ENCODE results near the gene BSDC1.

GRCh38 chr1:32356478-32356877, 37.8 kb downstream of the BSDC1 start:
- TF ChIP-seq CTCF (IDR thresholded peaks at IDR 0.05) (no peak), SIN3A (IDR thresholded peaks at IDR 0.05; ENCODE audit: borderline replicate concordance, insufficient read depth, low read depth, low read length) (no peak), TCF7L2 (IDR thresholded peaks at IDR 0.05; ENCODE audit: low read depth, low read length) (no peak), REST (IDR thresholded peaks at IDR 0.05; ENCODE audit: insufficient read depth in 1 of 2, low read depth in 2 of 2, low read length in 1 of 2) (no peak), POLR2AphosphoS5 (IDR thresholded peaks at IDR 0.05; ENCODE audit: low read depth, low read length) (no peak)
